HG03025 (cell line): ENCODE data around the gene FAM47E.
"Not testable (repeated sequence)": the region's sequence is repeated elsewhere in the genome, so short reads cannot be mapped to it uniquely, and the experiment has no call there.

Experiments used
- ATAC-seq: cut with Tn5 transposase; IDR thresholded peaks from one replicate; pipeline ENCODE4 v1.9.1; 2021; ENCODE audit warnings: mild to moderate bottlenecking, moderate library complexity; ENCODE audit not compliant: unreplicated experiment, low FRiP score

Gene FAM47E

DNA sequence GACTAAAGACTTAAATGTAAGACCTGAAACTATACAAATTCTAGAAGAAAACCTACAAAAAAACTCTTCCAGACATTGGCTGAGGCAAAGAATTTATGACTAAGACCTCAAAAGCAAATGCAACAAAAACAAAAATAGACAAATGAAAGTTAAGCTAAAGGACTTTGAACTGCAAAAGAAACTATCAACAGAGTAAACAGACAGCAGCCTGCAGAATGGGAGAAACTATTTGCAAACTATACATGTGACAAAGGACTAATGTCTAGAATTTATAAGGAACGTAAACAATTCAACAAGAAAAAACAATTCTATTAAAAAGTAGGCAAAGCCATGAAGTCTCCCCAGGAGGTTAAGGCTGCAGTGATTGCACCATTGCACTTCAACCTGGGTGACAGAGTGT, 9.1 kb downstream of the FAM47E start:
- ATAC-seq, result no peak

DNA sequence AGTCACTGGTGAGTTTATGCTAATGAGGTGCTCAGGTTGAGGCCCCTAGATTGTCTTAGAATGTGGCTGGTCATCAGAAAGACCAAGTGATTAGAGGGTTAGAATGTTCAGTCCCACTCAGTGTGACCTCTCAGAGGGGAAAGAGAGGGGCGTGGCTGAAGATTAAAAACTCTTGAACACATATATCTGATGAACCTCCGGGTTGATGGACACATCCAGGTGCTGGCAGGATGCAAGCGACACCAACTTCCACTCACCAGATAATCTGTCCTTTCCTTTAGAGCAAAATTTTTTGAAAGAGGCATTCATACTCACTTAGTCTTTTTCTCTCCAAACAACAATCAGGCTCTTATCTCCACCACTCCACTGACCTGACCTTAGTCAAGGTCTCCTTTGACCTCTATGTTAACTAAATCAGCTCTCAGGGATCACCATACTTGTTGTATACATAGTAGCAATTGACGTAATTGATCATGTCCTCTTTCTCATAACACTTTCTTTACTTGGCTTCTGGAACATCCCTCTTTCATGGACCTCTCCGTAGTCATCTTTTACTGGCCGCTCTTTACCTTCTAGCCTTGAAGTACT, 14.2 kb downstream of the FAM47E start:
- no peak for ATAC-seq

DNA sequence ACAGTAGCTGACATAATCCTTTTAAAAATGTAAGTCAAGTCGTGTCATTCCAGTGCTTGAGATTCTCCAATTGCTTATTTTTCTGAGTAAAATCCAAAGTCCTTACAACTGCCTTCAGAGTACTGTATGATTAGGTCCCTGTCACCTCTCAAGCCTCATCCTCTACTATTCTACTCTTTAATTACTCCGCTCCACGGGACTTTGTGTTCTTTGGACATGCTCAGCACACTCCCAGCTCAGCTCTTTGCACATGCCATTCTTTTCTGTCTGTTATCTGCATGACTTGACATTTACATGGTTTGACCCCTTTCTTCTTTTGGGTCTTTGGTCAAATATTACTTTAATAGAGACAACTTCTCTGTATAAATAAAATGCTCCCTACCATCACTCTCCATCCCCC, 15.1 kb downstream of the FAM47E start:
- ATAC-seq, result no peak

DNA sequence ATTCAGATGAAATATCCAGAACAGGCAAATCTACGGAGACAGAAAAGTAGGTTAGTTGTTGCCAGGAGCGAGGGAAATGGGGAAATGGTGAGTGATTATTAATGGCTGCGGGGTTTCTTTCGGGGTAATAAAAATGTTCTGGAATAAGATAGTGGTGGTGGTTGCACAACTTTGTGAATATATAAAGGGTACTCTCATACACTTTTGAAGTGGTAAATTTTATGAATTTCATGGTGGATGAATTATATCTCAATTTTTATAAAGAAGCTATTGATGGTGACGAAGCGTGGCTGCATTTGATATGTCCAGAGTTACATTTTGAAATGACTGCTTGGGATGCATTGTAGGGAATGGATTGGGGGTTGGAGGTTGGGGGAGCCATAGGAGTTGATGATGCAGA, 16.3 kb downstream of the FAM47E start:
- ATAC-seq, result no peak

DNA sequence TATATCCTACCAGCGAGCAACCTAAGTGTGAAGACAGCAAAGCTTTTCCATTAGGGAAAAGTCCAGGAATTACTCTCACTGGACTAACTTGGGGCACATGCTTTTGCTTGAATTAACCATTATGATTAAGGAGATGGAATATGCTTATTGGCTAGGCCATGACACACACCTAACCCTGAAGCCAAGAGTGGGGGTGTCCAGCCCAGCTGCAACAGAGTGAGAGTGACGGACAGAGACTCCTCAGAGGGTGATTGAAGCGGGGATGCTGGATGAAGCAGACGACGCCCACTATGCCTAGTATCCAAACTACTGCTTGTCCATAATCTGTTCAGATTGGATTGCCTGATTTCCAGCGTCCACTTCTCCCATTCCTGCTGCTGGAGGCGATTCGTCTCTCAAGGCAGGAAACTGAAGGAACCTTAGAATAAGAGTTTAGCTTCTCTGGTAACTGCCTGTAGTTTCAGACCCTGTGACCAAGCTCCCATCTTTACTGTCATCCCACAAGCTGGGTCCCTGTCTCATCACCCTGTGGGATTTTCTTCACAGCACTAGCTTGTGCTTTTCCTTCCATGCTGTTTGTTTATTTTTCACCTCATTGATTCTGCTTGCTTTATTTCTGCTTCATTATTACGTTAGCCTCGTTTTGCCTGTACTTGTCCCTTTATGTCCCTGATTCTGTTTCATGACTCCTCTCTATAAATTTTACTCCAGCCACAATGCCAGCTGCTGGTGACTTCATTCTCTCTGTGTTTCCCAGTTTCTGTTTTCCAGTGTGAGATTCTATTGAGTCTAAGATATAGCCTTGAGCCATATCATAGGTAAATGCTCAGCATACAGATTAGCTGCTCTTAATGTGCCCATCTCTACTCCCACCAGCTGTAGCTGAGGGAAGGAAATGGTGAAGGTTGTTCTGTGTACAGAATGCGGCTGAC, 19.0 kb downstream of the FAM47E start:
- ATAC-seq, result no peak

DNA sequence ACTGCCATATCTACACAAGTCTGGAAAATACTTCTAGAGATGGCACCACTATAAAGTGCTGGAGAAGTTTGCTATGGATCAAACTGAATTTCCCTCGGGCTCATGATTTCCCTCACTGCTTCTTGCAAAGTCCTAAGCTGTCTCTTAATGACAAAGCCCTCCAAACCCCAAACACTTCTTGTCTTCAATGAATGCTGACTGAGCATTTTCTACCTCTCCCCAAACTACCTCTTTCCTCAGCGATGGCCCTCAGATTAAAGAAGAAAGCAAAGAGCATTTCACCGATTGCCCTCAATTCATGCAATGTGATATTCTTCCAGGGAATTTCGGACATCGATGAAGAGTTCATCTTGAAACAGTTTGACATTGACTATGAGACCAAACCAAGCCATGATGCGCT, 19.7 kb downstream of the FAM47E start:
- ATAC-seq, result no peak

DNA sequence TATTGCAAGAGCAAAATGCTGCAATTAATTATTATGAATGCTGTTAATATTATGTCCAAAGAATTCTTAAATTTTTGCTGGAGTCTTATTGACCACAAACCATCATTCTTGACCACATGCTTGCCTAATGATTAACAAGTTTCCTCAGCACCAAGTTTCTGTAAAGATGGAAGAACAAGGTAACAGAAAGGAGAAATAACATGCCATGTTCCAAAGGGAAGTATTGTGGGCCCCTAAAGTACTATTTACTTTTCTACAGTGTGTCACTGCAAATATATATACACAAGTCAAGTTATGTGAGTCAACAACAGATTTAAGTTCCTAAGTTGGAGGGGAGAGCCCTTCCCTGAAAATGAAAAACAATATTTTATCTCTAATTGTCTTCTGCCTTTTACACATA, 20.6 kb downstream of the FAM47E start:
- no peak for ATAC-seq

DNA sequence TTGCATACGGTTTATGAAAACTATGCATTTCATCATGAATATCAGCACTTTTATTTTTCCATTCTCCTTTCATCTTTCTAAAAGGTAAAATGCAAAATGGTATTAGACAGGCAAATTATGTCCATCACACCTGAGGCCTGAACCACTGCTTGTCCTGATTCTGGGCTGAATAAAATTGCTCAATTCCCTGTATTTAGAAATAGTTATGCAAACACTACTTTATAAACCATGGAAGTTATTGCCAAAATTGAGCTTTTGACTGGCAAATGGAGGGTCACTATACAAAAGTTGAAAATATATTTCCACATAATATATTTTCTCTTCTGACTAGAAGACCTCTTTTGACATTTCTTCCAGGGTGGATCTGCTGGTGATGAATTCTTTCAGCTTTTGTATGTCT, 21.1 kb downstream of the FAM47E start:
- no peak for ATAC-seq

DNA sequence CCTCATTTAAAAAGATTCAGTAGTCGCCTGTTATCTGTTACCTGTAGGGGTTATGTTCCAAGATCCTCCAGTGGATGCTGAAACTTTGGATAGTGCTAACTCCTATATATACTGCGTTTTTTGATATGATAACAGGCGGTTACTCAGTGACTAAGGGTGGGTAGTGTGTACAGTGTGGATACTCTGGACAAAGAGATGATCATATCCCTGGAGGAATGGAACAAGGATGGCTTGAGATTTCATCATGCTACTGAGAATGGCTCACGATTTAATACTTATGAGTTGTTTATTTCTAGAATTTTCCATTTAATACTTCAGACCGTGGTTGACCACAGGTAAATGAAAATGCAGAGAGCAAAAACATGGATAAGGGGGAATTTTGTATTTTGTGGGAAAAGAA, 21.5 kb downstream of the FAM47E start:
- ATAC-seq, result no peak

DNA sequence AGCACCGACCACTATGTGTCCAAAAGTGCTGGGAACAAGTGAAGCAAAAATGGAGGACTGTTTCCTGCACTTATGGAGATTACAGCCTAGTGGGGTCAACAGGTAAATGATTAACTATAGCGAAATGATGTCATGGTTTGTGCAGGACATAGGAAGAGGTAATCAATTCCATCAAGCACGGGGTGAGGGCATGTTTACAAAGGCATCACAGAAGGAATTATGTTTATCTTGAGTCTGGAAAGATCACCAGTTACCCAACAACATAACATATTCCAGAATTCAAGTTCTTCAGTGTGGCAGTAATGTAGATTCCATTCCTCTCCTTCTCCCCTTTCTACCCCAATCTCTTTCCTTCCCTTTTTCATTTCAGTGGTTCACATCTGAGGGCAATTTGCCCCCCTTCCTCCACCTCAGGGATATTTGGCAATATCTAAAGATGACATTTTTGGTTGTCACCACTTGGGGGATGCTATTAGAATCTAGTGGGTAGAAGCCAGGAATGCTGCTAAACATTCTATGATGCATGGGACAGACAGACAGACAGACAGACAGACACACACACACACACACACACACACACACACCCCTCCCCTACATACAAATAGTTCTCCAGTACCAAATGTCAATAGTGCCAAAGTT, 24.1 kb downstream of the FAM47E start:
- ATAC-seq, result no peak

DNA sequence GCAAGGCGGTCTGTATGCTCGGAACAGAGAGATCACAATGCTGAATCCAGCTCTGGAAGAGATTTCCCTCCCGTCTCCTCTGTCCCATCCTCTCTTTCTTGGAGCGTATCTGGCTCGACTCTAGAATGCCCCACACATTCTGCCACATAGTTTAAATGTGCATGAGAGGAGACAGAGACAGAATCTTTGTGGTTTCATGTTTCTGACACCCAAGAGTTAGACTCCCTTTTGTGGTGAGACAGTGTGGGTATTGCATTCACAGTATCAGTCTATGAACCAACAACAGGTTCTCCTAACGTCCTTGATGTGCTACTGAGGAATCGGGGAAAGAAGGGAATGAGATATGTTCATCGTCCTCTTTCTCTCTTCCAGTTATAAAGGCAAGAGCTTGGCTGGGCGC, 25.3 kb downstream of the FAM47E start:
- ATAC-seq, result no peak

DNA sequence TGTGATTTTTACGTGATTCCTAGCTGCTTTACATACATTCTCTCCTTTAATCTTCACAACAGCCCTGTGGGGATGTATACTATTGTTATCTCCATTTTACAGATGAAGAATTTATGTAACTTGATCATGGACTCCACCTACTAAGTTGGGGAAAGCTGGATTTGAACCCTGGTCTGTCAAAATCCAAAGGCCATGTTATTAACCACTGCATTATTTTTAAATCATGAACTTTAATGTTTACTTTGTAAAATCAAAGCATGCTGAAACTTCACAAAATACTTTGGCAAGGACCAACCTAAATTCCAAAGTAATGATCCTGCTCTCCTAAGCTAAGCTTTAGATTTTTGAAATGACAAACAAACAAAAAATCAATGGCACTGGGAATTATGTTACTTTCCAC, 26.1 kb downstream of the FAM47E start:
- ATAC-seq, result no peak

DNA sequence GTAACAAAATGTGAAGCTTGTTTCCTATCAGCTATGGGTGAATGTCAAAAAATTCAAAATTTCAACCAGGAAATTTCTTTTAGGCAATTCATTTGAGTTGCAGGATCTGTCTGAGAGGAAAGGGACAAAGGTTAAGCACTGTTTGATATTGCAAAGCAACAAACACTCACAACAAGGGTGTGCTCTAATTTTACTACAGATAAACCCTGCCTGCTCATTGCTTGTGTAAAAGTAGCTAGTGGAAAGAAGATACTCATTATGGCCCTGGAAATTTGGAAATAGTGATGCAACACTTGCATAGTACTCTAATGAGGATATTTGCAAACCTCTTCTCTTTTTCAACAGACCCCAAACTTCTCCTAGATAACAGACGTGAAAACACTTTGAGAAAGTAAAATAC, 27.1 kb downstream of the FAM47E start:
- ATAC-seq, result no peak

DNA sequence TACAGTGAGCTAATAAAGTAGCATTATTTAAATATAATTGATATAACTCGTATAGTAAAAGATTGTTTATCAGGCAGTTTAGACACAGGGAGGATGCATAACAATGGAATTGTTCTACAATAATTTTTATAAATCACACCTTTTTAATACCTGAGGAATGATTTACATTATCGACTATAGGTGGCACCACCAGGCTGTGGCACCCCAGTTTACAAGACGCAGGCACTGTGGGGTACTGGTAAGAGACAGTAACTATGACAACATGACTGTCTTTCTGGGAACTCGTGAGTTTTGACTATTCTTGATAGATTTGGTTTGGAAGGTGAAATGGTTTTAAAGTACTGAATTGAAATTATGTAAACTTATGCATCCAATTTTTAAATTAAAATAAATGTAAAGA, 27.9 kb downstream of the FAM47E start:
- no peak for ATAC-seq

DNA sequence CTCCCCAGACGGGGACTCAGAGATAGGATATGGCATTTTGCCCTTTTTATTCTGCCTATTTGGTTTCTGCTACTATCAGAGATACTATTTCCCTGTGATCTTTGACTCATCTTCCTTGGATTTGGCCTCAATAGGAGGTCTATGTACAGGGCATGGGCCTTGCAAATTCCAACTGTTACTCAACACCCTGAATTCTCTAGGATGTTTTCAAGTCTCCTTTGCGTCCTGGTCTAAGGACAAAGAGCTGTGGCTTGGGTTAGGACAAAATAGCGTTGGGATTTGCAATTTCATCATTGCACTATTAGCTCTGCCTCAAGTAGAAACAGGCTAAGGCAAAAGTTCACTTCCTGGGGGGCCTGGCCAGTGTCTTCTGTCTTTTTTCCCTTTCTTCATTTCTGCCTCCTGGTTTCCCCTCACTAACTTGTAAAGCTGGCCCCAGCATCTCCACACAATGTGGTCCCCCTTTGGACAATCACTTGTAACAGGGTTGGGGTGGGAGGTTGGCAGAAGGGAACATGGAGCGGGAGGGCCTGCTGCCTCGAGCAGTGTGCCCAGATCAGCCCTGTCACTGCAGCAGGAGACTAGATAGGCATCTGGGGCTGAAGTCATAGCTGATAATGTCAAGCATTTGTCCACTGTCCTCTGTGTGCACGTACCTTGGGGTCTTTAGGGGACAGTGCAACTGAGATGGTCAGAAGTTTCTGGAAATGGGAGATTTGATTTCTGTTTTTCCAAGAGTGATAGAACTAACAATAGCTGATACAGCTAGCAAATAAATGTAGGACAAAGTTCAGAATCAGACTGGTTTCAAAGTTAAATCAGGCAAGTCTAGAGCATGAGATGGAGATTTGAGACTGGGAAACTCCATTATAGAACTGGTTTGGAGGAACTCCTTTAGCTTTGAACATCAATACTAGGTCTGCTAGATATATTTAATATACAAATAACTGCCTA, 29.2 kb downstream of the FAM47E start:
- ATAC-seq, result no peak

DNA sequence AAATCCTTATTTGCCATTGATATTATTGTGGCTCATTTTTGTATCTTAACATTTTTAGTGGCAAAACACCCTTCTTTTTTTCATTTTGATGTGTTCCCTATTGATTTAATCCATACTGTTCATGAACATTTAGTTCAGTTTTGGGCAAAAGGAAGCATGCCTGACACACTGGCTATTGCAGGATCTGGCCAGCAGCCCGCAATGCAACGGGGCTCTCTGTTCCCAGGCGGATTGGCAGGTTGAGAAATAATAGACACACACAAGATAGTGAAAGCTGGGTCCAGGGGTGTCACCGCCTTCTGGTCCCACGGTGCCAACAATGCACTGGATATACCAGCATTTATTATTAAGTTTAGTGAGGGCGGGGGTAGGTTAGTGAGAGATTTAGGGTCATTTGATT, 30.1 kb downstream of the FAM47E start:
- not testable (repeated sequence) for ATAC-seq

DNA sequence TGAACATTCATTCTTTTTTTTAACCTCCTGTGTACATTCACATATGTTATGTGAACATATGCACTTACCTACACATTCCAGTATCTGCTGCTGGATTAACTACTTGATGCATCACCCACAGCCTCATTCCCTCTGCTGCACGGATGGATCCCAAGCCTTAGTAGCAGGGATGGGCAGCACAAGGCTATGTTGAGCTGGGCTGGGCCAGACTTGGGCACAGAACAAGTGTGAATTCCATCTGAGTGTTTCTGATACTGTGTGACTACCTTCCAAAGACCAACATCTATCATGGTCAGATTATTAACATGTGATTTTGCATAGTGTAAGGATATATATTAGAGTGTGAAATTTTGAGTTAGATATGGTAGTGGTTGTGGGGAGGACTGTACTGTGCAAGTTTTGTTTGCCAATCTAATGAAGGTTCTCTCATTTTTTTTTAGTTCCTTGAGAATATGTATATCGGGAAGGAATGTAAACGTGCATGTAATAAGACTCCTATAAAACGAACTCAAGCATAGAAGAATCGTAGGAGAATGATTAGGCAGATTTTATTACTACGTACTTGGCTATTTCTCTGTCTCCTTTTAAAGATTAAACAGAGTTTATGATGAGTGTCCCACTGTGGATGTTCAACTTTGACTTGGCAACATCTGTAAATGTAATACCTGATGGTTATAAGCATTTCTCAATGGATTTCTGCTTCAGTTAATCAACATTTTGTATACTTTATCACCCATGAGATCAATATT, 31.6 kb downstream of the FAM47E start:
- ATAC-seq, result no peak

DNA sequence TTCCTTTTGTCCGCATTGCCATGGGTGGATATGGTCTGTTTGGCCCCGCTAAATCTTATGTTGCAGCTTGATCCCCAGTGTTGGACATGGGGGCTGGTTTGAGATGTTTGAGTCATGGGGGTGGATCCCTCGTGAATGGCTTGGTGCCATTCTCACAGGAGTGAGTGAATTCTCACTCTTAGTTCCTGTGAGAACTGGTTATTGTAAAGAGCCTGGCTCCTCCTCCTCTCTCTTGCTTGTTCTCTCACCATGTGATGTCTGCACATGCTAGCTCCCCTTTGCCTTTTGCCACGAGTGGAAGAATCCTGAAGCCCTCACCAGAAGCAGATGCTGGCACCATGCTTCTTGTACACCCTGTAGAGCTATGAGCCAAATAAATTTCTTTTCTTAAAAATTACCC, 32.4 kb downstream of the FAM47E start:
- ATAC-seq, result no peak

DNA sequence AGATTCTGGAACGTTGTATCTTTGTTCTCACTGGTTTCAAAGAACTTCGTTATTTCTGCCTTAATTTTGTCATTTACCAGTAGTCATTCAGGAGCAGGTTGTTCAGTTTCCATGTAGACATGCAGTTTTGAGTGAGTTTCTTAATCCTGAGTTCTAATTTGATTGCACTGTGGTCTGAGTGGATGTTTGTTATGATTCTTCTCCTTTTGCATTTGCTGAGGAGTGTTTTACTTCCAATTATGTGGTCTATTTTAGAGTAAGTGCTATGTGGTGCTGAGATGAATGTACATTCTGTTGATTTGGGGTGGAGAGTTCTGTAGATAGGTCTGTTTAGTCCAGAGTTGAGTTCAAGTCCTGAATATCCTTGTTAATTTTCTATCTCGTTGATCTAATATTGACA, 36.3 kb downstream of the FAM47E start:
- not testable (repeated sequence) for ATAC-seq

DNA sequence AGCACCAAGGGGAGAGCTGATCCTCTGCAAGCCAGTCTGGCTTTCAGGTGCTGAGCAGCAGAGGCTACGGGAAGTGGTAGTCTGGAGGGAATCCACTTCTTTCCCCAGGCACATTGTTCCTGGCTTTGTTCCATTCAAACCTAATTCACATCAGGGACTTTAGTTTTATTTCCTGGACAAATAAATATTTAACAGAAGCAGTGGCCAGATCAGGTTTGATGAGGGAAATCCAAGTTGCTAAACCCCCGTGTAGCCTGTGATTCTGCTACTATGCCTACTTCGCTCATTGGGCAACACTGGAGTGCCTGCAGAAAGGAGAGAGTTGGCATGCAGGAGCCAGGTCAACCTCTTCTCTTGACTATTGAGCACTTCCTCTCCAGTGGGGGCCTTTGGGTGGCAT, 41.2 kb downstream of the FAM47E start:
- ATAC-seq, result no peak
